ENCODE data around the gene TMEM100.

Gene TMEM100

DNA sequence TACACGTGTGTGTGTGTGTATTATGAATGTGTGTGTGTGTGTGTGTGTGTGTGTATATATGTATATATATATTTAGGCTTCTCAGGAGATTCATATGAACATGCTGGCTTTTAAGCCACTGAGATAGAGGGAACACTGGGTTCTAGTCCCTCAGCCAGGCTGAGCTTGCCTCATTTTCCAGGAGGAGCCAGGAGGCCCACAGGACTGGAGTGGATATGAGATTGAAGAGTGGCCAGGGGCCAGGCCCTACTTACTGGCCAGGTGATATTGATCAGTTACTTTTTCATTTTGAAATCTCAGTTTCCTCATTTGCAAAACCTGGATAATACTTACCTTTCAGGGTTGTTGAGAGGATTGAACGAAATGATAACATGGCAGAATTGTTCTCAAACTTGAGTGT lies 34.0 kb upstream of the TMEM100 start:
- DNase-seq (ENCODE audit: low read depth): no peak
- TF ChIP-seq, protein P1, sequence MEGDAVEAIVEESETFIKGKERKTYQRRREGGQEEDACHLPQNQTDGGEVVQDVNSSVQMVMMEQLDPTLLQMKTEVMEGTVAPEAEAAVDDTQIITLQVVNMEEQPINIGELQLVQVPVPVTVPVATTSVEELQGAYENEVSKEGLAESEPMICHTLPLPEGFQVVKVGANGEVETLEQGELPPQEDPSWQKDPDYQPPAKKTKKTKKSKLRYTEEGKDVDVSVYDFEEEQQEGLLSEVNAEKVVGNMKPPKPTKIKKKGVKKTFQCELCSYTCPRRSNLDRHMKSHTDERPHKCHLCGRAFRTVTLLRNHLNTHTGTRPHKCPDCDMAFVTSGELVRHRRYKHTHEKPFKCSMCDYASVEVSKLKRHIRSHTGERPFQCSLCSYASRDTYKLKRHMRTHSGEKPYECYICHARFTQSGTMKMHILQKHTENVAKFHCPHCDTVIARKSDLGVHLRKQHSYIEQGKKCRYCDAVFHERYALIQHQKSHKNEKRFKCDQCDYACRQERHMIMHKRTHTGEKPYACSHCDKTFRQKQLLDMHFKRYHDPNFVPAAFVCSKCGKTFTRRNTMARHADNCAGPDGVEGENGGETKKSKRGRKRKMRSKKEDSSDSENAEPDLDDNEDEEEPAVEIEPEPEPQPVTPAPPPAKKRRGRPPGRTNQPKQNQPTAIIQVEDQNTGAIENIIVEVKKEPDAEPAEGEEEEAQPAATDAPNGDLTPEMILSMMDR (IDR thresholded peaks at IDR 0.05; ENCODE audit: low read length, missing control alignments): no peak
- H3K4me3 ChIP-seq (replicated peaks; ENCODE audit: low read depth, low read length): no peak overlapping the region

DNA sequence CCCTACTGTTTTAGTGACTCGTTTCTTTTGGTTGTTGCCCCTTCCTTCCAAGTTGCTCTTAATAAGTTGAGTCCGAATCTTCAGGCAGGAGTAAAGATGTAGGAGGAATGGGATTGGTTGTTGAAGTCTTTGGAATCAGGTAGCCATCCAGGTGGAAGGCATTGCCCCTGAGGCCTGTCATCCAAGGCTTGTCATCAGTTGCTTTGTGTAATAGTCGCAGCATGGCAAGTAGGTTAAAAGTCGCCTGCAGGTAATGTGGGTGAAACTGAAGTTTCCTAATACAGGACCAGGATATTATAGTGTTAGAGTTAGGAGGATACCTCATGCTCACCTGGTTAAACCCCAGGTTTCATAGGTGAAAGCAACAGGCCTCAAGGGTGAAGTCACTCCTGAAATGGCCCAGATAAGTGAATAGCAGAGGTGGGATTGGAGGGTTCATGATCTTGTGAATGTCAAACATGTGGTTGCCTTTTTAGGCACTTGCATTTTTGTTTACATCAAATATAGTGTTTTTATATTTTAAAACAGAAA lies 29.1 kb upstream of the TMEM100 start:
- H3K4me3 ChIP-seq (replicated peaks; ENCODE audit: low read depth, low read length): peak overlapping the region; percentile 65
- DNase-seq (ENCODE audit: low read depth): no peak
- TF ChIP-seq, protein P1 (IDR thresholded peaks at IDR 0.05; ENCODE audit: low read length, missing control alignments): no peak

DNA sequence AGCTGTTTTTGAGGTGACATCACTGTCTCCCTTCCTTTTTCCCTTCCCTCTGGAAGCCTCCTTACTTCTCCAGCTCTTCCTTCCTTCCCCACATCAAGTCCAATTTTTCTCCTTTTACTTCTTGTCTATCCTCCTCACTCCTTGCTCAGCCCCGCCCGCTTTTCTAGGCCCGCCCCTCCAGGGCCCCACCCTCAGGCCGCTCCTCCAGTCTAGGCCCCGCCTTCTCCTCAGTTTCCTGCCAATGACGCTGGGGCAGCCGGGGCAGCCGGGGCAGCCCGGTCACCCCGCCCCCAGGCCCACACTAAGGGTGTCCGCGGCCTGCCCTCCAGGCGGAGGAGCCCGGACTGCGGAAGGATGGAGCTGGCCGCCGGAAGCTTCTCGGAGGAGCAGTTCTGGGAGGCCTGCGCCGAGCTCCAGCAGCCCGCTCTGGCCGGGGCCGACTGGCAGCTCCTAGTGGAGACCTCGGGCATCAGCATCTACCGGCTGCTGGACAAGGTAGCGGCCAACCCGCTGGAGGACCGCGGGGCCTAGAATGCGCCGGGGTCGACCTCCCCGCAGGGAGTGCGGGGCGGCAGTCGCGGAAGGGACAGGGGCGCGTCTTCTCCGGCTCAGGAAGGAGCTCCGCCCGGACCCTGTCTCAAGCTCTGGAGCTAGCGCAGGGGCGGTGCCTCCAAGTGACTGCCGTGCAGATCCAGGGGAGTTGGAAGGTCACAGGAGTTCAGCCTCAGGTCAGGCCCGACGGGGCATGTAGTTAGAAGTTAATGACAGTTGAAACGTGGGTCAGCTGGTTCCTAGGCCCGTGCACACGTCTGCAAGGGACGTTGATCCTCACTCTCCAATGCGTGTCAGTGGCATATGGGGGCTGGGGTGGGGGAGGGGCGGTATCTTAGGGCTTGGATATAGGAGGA lies 28.3 kb upstream of the TMEM100 start, which contains the start of gene PCTP:
TSS of gene PCTP (plus strand) at position 302 of the 908 bp plus-strand sequence. CDS start at position 355, 53 bp downstream.
- peak within 1 kb of the TSS; percentile 65 for H3K4me3 ChIP-seq (replicated peaks; ENCODE audit: low read depth, low read length)
- DNase-seq (ENCODE audit: low read depth): peak; percentile 93
- TF ChIP-seq, protein P1 (IDR thresholded peaks at IDR 0.05; ENCODE audit: low read length, missing control alignments): peak; percentile 41

DNA sequence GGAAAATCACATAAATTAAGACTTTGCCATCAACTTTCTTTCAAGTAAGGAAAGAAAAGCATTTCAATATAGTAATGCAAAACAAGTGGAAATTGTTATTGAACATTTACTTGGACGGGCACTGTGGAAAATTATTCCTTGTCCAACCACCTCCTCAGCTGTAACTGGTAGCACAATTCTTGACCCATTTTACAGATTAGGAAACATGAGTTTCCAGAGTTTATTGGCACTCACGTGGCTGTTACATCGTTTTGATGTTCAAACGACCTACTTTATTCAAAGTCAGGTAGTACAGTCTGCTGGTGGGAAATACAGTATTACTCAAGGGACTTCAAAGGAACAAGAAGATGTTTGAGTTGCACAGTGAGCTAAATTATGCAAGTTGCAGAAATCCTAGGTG lies 27.3 kb upstream of the TMEM100 start:
- TF ChIP-seq, protein P1 (IDR thresholded peaks at IDR 0.05; ENCODE audit: low read length, missing control alignments): no peak
- no peak for DNase-seq (ENCODE audit: low read depth)
- H3K4me3 ChIP-seq (replicated peaks; ENCODE audit: low read depth, low read length): no peak overlapping the region

DNA sequence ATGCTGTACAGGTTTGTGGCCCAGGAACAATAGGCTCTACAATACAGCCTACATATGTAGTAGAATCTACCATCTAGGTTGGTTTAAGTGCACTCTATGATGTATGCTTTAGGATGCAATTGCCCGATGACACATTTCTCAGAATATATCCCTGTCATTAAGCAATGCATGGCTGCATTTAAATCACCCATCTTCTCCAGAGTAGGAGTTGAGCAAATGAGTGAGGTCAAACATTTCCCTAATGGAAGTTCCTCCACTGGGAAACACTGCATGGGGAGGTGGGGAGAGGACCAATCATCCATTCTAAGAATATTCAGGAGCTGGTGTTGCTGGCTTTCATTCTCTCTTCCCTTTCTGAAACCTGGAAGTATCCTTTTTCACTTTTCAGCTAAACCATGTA lies 26.2 kb upstream of the TMEM100 start:
- TF ChIP-seq, protein P1 (IDR thresholded peaks at IDR 0.05; ENCODE audit: low read length, missing control alignments): no peak
- H3K4me3 ChIP-seq (replicated peaks; ENCODE audit: low read depth, low read length): no peak overlapping the region
- no peak for DNase-seq (ENCODE audit: low read depth)

DNA sequence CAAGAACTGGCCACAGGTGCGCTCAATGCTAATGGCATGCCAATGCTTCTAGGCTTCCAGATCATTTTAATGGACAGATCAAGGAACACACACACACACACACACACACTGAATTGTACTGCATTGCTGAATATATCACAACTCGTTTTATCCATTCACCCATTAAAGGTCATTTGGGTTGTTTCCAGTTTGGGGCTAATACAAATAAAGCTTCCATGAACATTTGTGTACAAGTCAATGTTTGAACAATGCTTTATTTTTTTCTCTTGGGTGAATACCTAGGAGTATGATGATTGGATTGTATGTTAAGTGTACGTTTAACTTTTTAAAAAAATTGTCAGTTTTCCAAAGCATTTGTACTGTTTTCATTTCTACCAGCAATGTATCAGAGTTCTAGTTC lies 24.5 kb upstream of the TMEM100 start:
- TF ChIP-seq, protein P1 (IDR thresholded peaks at IDR 0.05; ENCODE audit: low read length, missing control alignments): no peak
- no peak for DNase-seq (ENCODE audit: low read depth)

More for the DNA sequence above, 24.5 kb upstream of the TMEM100 start:
- no peak overlapping the region for H3K4me3 ChIP-seq (replicated peaks; ENCODE audit: low read depth, low read length)

All from fibroblast of pulmonary artery (primary cell).